Neural progenitor cell (in vitro differentiated cells): ENCODE results near the gene ALS2CL.

Experiments used
- EZH2 ChIP-seq: fragments of 200-600 bp; sonication (generic); IDR thresholded peaks from 2 replicates; pipeline ENCODE4 v1.6.1; 2017; ENCODE audit warnings: antibody characterized with exemption, mild to moderate bottlenecking, moderate library complexity
- TF ChIP-seq, protein P1 (sequence below): fragments of 200-600 bp; sonication (generic); IDR thresholded peaks from 2 replicates; pipeline ENCODE4 v1.5.1; 2017; ENCODE audit warnings: antibody characterized with exemption, mild to moderate bottlenecking

DNA sequence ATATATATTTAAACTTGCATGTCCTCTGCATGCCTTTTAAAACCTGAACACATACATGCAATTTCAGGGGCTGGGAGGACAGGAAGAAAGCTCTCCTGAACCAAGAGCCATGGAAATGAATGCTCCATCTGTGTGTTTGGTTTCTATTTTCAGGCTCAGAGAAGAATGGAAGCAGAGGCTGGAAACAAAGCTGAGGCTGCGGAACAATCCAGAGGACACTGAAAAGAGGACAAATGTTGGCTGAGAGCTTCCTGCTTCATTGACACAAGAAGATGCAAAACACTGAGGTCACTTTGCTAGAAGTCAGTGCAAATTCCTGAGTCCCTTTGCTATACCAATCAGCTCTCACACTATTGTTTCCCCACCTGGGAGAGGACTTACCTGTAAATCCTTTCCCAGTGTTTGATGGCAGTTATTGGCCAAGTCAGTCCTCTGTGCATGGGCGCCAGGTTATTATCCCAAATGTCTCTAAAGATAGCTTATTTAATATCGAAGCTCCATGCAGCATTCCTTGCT is 68.4 kb downstream of the ALS2CL start:
- no peak for TF ChIP-seq EZH2
- TF ChIP-seq, protein P1, sequence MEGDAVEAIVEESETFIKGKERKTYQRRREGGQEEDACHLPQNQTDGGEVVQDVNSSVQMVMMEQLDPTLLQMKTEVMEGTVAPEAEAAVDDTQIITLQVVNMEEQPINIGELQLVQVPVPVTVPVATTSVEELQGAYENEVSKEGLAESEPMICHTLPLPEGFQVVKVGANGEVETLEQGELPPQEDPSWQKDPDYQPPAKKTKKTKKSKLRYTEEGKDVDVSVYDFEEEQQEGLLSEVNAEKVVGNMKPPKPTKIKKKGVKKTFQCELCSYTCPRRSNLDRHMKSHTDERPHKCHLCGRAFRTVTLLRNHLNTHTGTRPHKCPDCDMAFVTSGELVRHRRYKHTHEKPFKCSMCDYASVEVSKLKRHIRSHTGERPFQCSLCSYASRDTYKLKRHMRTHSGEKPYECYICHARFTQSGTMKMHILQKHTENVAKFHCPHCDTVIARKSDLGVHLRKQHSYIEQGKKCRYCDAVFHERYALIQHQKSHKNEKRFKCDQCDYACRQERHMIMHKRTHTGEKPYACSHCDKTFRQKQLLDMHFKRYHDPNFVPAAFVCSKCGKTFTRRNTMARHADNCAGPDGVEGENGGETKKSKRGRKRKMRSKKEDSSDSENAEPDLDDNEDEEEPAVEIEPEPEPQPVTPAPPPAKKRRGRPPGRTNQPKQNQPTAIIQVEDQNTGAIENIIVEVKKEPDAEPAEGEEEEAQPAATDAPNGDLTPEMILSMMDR: no peak
